Heart left ventricle (tissue), 16 donors: ENCODE data around the gene RASL11B. TPM values are rescaled to one million over a fixed set of nuclear protein-coding genes. Genes with fewer than 3 reads are reported as not detected.

Experiments used
- ATAC-seq, 4 donors: fragments of 200-7000 bp; cut with Tn5 transposase; one replicate each; pipeline ENCODE4 v1.9.1; 2020 to 2022; ENCODE audit warnings: moderate library complexity in 4 of 4, mild to moderate bottlenecking in 3 of 4, moderate number of reproducible peaks in 1 of 4
- DNase-seq, 5 donors: peaks; one replicate each; pipeline ENCODE4 v3.0.0-alpha.2; 2020
- H3K27ac ChIP-seq, 12 donors: fragments of 200-600 bp; sonication (generic) in 4 of 12; one replicate each; pipeline versions ENCODE4 v1.5.0 to v1.8.0; 2016 to 2022; ENCODE audit warnings: mild to moderate bottlenecking in 2 of 12
- H3K27me3 ChIP-seq, 9 donors: fragments of 200-600 bp; sonication (generic) in 2 of 9; one replicate each; pipeline versions ENCODE4 v1.5.1 to v1.8.0; 2016 to 2022; ENCODE audit warnings: mild to moderate bottlenecking in 3 of 9
- H3K36me3 ChIP-seq, 9 donors: fragments of 200-600 bp; sonication (generic) in 2 of 9; one replicate each; pipeline versions ENCODE4 v1.5.0 to v1.8.0; 2018 to 2022; ENCODE audit warnings: mild to moderate bottlenecking in 2 of 9
- H3K4me1 ChIP-seq, 12 donors: fragments of 200-600 bp; sonication (generic) in 4 of 12; one replicate each; pipeline versions ENCODE4 v1.5.0 to v1.8.0; 2016 to 2022; ENCODE audit warnings: mild to moderate bottlenecking in 3 of 12
- H3K4me3 ChIP-seq, 12 donors: fragments of 200-600 bp; sonication (generic) in 4 of 12; one replicate each; pipeline versions ENCODE4 v1.5.0 to v1.8.0; 2017 to 2022; ENCODE audit warnings: mild to moderate bottlenecking in 9 of 12, moderate library complexity in 4 of 12
- H3K9me3 ChIP-seq, 12 donors: fragments of 200-600 bp; sonication (generic) in 4 of 12; one replicate each; pipeline versions ENCODE4 v1.5.0 to v1.8.0; 2016 to 2022; ENCODE audit warnings: mild to moderate bottlenecking in 1 of 12
- POLR2A ChIP-seq, 2 donors: fragments of 450-650 bp; IDR thresholded peaks; one replicate each; pipeline ENCODE4 v1.6.1; 2017; ENCODE audit warnings: antibody characterized with exemption in 2 of 2, mild to moderate bottlenecking in 2 of 2, moderate library complexity in 2 of 2
- WGBS, 4 donors: extraction: QIAGEN DNeasy Blood & Tissue Kit in 2 of 4; methylation state at CpG; one replicate each; pipeline versions ENCODE4 v1.1.5 to v1.1.7; 2013 to 2018; 5-methylcytosine and 5-hydroxymethylcytosine counted together
- intact Hi-C, 10 donors: fragments of 100-400 bp; cut with DNase I; formaldehyde crosslinking; loops; one replicate each; pipeline versions ENCODE4 v1.11.1 to v1.14.2; 2022
- polyA plus RNA-seq, 2 donors: library from polyadenylated mRNA; stranded (reverse); fragments of 200-250 nt; gene quantifications; one replicate each; pipeline ENCODE4 v1.2.3, GENCODE V29; 2013
- total RNA-seq, 9 donors: library from RNA; depleted of rRNA in 2 of 9; stranded (reverse); fragments of >200 nt in 2 of 9; fragmentation: NEBNext Ultra II Directional in 3 of 9; extraction: Animal tissue kit (Norgen Biotek cat#: 25700) in 3 of 9; gene quantifications; one replicate each; pipeline versions ENCODE4 v1.1.0 to v1.2.4, GENCODE V29; 2016 to 2023
- TF ChIP-seq, protein P1 (sequence below), 12 donors: fragments of 200-600 bp; sonication (generic) in 4 of 12; IDR thresholded peaks; one replicate each; pipeline versions ENCODE4 v1.5.0 to v1.8.0; 2018 to 2022; ENCODE audit warnings: antibody characterized with exemption in 12 of 12, mild to moderate bottlenecking in 5 of 12
- donor health status: ischemic (EF 13 %, LVEDD 7.1; RV severe dilation, severe dysfunction).
- donor health status: healthy with polysubstance abuse.
- donor health status: DM: no; HTN: yes; CAD: no.
- donor health status: DM: no; HTN: no; CAD: no.
- donor health status: ischemic (EF 25% LVEDD 6.9; RV normal size, moderate dysfunction).
- donor health status: ischemic (EF 25% LVEDD 5.7; RV mildly dilated, moderate dysfunction).
- donor health status: healthy.
- donor health status: DM: yes; HTN: yes; CAD: no.
- donor health status: ischemic (EF 35%, LVEDD 5.7; RV mildly dilated, moderate dysfunction).
- donor health status: nonischemic (EF 11% LVEDD 7.7; RV severe dilation, severe dysfunction).
- donor health status: DM: yes; HTN: yes; CAD: no.
- donor health status: PGD.
- donor health status: ischemic (EF 29% LVEDD 5.4; RV normal size, mild dysfunction).
- donor health status: nonischemic (EF 23%, LVEDD 6.1; RV moderate dilation, normal function).

The RASL11B gene
- total and polyA plus RNA-seq, 11 donors, result 2.7 to 16.1 (median 5.5) TPM

DNA sequence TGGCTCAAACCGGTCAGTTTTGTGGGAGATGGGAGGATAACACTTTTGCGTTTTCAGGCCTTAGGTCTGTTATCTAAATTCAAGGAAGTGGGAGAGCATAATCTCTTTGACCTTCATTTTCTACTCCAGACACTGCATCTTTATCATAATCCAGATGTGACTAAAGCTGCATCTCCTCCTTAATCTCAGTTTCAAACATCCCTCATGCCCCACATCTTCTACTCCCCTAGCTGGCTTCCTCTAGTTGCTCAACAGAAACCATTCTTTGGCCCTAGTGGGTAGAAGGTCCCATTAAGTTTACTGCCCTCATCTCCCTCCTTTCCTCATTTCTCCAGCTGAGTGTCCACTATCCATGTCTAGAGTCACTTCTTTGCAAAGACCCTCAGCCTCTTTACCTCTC is 18.8 kb upstream of the RASL11B start:
- H3K27ac ChIP-seq, result peak overlapping the region in 1 of 12 donors; percentile 39
- no peaks in the 10 kb centered on the region for H3K36me3 ChIP-seq
- intact Hi-C loops, result loop anchor here in 1 of 10 donors (5.0 kb wide), 1 partner anchor 131 kb away; no protein-coding TSS in a partner anchor
- 61 to 71% (median 70%) methylated on average over 2 of the region's 2 CpGs for WGBS, 4 donors
- no peaks in the 10 kb centered on the region for H3K27me3 ChIP-seq
- H3K4me3 ChIP-seq, result no peak overlapping the region
- H3K4me1 ChIP-seq, result peaks cover 0 to 58% (median 40%) of the 10 kb centered on the region in 12 donors
- DNase-seq (no peak), ATAC-seq (no peak)
- H3K9me3 ChIP-seq, result no peaks in the 10 kb centered on the region
- no peak for TF ChIP-seq POLR2A (IDR thresholded peaks at IDR 0.05)
- TF ChIP-seq, protein P1, sequence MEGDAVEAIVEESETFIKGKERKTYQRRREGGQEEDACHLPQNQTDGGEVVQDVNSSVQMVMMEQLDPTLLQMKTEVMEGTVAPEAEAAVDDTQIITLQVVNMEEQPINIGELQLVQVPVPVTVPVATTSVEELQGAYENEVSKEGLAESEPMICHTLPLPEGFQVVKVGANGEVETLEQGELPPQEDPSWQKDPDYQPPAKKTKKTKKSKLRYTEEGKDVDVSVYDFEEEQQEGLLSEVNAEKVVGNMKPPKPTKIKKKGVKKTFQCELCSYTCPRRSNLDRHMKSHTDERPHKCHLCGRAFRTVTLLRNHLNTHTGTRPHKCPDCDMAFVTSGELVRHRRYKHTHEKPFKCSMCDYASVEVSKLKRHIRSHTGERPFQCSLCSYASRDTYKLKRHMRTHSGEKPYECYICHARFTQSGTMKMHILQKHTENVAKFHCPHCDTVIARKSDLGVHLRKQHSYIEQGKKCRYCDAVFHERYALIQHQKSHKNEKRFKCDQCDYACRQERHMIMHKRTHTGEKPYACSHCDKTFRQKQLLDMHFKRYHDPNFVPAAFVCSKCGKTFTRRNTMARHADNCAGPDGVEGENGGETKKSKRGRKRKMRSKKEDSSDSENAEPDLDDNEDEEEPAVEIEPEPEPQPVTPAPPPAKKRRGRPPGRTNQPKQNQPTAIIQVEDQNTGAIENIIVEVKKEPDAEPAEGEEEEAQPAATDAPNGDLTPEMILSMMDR (IDR thresholded peaks at IDR 0.05), result no peak

DNA sequence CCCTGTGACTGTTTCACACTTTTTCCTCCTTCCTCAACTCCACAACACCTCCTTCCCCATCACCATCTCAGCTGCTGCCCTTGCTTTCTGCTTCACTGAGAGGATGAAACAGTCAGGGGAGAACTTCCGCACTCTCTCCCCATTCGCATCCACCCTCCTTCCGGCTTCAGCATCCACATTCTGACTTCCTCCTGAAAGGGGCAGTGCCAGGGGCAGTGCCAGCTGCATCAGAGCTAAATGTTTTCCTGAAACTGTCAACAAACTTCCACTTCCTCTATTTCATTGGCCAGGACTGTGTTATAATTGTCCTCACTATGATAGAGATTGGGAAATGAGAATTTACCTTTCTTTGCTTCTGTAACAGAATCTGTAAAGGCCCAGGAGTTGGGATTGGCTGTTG is 18.2 kb upstream of the RASL11B start:
- intact Hi-C loops, result loop anchor here in 1 of 10 donors (5.0 kb wide), 1 partner anchor 132 kb away; no protein-coding TSS in a partner anchor
- Histone ChIP-seq H3K27ac (peak overlapping the region in 1 of 12 donors; percentile 15), H3K36me3 (no peaks in the 10 kb centered on the region), H3K27me3 (no peaks in the 10 kb centered on the region), H3K9me3 (no peaks in the 10 kb centered on the region), H3K4me1 (peaks cover 0 to 52% (median 34%) of the 10 kb centered on the region in 12 donors), H3K4me3 (no peak overlapping the region)
- peak in 2 of 4 donors; percentile 23 to 31 for ATAC-seq
- 79 to 89% (median 84%) methylated on average over 3 of the region's 3 CpGs for WGBS, 4 donors
- DNase-seq, result peak in 2 of 5 donors; percentile 34 to 70
- TF ChIP-seq, protein P1 (IDR thresholded peaks at IDR 0.05), result no peak
- TF ChIP-seq POLR2A (IDR thresholded peaks at IDR 0.05), result no peak

DNA sequence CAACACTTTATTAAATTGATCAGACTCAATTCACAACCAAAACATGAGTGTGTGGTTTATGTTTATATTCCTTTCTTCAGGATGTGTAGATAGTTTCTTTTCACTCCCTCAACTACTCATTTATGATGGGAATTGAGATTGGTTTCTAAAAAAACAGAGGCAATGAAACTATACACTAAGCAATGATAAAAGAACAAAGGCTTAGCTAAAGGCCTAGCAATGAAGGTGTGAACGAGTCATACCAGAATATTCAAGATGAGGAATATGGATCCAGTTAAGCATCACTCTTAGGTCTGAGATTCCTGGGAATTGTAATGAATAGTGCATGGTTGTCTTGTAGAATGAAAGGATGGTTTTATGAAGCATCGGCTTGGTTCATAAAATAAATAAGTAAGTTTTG is 17.5 kb upstream of the RASL11B start:
- peaks cover 0 to 46% (median 29%) of the 10 kb centered on the region in 12 donors for H3K4me1 ChIP-seq
- TF ChIP-seq, protein P1 (IDR thresholded peaks at IDR 0.05), result no peak
- TF ChIP-seq POLR2A (IDR thresholded peaks at IDR 0.05), result no peak
- H3K9me3 ChIP-seq, result no peaks in the 10 kb centered on the region
- 95 to 99% (median 98%) methylated on average over 2 of the region's 2 CpGs for WGBS, 4 donors
- DNase-seq (no peak), ATAC-seq (no peak)
- H3K27ac ChIP-seq, result peak overlapping the region in 1 of 12 donors; percentile 15
- no peak overlapping the region for H3K4me3 ChIP-seq
- no peaks in the 10 kb centered on the region for H3K27me3 ChIP-seq
- no peaks in the 10 kb centered on the region for H3K36me3 ChIP-seq
- intact Hi-C loops, result loop anchor here in 1 of 10 donors (5.0 kb wide), 1 partner anchor 132 kb away; no protein-coding TSS in a partner anchor

DNA sequence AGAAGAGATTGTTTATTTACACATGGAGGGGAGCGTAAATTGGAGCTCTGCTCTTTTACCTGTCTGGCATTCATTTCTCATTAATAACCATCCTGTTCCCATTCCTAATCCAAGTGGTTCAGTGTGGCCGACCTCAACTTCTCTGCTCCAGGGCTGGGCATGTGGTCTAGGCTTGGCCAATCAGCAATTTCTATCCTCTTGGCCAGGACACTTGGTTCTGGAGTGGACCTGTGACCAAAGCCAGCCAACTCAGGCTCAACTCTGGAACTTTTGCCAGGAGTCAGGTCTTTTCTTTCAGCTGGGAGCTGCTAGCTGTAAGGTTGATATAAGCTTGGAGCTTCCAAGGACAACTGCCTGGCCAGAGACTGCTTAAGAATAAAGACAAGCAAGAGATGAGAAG is 15.6 kb upstream of the RASL11B start:
- peak; percentile 71 to 88 (median 80) for ATAC-seq
- Histone ChIP-seq H3K27ac (peak overlapping the region in 1 of 12 donors; percentile 41), H3K4me3 (no peak overlapping the region), H3K4me1 (peaks cover 0 to 27% (median 15%) of the 10 kb centered on the region in 12 donors), H3K9me3 (no peaks in the 10 kb centered on the region), H3K36me3 (no peaks in the 10 kb centered on the region), H3K27me3 (no peaks in the 10 kb centered on the region)
- intact Hi-C loops, result no loop called here
- DNase-seq, result peak in 2 of 5 donors; percentile 43 to 69
- TF ChIP-seq POLR2A (IDR thresholded peaks at IDR 0.05), result no peak
- TF ChIP-seq, protein P1 (IDR thresholded peaks at IDR 0.05), result no peak
- 71 to 86% (median 80%) methylated on average over 2 of the region's 2 CpGs for WGBS, 4 donors
